Measurements from ENCODE around the gene RASSF1. TPM values are rescaled to one million over a fixed set of nuclear protein-coding genes. Genes with fewer than 3 reads are reported as not detected.

Gene RASSF1
- total RNA-seq, 2 experiments from 2014 or later: 183 to 188 TPM

DNA sequence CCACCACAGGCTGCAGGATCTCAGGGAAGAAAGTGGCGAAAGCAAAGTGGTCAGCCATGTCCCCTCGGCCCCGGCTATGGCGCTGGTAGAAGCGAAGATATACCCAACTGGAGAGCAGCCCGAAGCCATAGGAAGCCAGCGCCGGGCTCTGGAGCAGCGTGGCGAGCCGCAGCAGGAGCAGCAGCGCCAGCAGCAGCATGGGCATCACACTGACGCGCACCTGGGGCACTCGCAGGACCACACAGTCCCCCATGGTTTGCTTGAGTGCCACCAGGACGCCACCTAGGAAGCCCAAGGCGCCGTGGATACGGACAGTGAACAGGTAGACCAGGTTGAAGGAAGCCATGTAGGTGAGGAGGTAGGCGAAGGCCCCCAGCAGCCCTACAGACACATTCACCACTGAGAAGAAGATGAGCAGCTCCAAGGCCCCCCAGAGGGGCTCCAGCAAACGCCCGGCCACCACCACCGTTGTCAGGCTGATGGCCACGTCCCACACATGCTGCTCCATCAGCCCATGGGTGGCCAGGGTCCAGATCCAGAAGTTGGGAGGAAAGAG, 17.8 kb upstream of the RASSF1 start:
- DNase-seq (no peak), ATAC-seq (ENCODE audit: low read depth) (no peak)
- no peaks in the 10 kb centered on the region for H3K27me3 Mint-ChIP-seq
- peaks cover 11% of the 10 kb centered on the region for H3K36me3 Mint-ChIP-seq
- no peaks in the 10 kb centered on the region for H3K9me3 Mint-ChIP-seq
- POLR2A ChIA-PET: interaction anchor here (0.6 to 1.2 kb wide), 2 partner anchors 18 to 21 kb away, joined by 5 read pairs; partner anchors contain the start of gene RASSF1
- peak overlapping the region; percentile 96 for H3K4me3 Mint-ChIP-seq
- peak overlapping the region; percentile 88 for H3K27ac Mint-ChIP-seq
- H3K4me1 Mint-ChIP-seq: peaks cover 32% of the 10 kb centered on the region

DNA sequence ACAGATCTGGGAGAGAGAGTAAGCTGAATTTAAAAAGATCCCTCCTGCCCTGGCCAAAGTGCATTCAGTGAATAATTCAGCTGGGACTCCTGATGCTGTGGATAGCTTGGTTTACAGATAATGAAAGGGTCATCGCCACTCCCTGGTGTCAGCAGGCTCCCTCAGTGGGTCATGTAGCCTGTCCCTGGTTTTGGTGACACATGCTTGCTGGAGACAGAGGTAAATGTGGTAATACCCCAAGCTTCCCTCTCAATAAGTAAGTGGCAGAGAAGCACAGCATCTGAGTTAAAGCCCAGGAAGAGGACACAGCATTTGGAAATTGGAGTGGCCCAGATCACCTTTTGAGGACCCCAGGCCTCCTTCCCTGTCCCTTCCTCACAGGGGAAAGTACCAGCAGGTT, 16.8 kb upstream of the RASSF1 start:
- H3K36me3 Mint-ChIP-seq: peaks cover 12% of the 10 kb centered on the region

GRCh38 chr3:50356553-50356952, 15.9 kb upstream of the RASSF1 start:
- peaks cover 37% of the 10 kb centered on the region for H3K4me1 Mint-ChIP-seq
- POLR2A ChIA-PET: interaction anchor here (1.1 to 5.8 kb wide), 4 partner anchors 15 to 28 kb away, joined by 3 to 45 read pairs (median 6); partner anchors contain the start of genes RASSF1 and TUSC2
- no peak overlapping the region for H3K27ac Mint-ChIP-seq

More for the DNA sequence above, 16.8 kb upstream of the RASSF1 start:
- Mint-ChIP-seq H3K27ac (peak overlapping the region; percentile 61), H3K4me3 (peak overlapping the region; percentile 96), H3K9me3 (no peaks in the 10 kb centered on the region), H3K4me1 (peaks cover 36% of the 10 kb centered on the region), H3K27me3 (no peaks in the 10 kb centered on the region)
- DNase-seq (no peak), ATAC-seq (ENCODE audit: low read depth) (no peak)
- POLR2A ChIA-PET: interaction anchor here (0.6 to 5.8 kb wide), 7 partner anchors 15 to 210 kb away, joined by 3 to 45 read pairs (median 4); partner anchors contain the start of genes C3orf18, RASSF1 and TUSC2

GRCh38 chr3:50355829-50356552, 15.4 kb upstream of the RASSF1 start:
- POLR2A ChIA-PET: interaction anchor here (1.1 to 5.8 kb wide), 3 partner anchors 15 to 28 kb away, joined by 3 to 45 read pairs (median 9); partner anchors contain the start of genes RASSF1 and TUSC2
- Mint-ChIP-seq H3K27ac (no peak overlapping the region), H3K27me3 (no peaks in the 10 kb centered on the region), H3K36me3 (peaks cover 12% of the 10 kb centered on the region), H3K4me3 (peak overlapping the region; percentile 96), H3K9me3 (no peaks in the 10 kb centered on the region), H3K4me1 (peaks cover 42% of the 10 kb centered on the region)
- ATAC-seq (ENCODE audit: low read depth): no peak
- DNase-seq: no peak

More at GRCh38 chr3:50356553-50356952, 15.9 kb upstream of the RASSF1 start:
- DNase-seq: no peak
- no peaks in the 10 kb centered on the region for H3K27me3 Mint-ChIP-seq
- H3K9me3 Mint-ChIP-seq: no peaks in the 10 kb centered on the region
- H3K4me3 Mint-ChIP-seq: peak overlapping the region; percentile 96
- no peak for ATAC-seq (ENCODE audit: low read depth)
- H3K36me3 Mint-ChIP-seq: peaks cover 12% of the 10 kb centered on the region

- ATAC-seq (ENCODE audit: low read depth) (no peak), DNase-seq (no peak)
- POLR2A ChIA-PET: interaction anchor here (1.5 to 7.0 kb wide), 3 partner anchors 11 to 18 kb away, joined by 7 to 82 read pairs (median 45); partner anchors contain the start of gene RASSF1
- Mint-ChIP-seq H3K36me3 (peaks cover 12% of the 10 kb centered on the region), H3K4me3 (no peak overlapping the region), H3K4me1 (peaks cover 47% of the 10 kb centered on the region), H3K9me3 (no peaks in the 10 kb centered on the region), H3K27me3 (no peaks in the 10 kb centered on the region), H3K27ac (no peak overlapping the region)
Measured at GRCh38 chr3:50354850-50355249, 14.2 kb upstream of the RASSF1 start.

DNA sequence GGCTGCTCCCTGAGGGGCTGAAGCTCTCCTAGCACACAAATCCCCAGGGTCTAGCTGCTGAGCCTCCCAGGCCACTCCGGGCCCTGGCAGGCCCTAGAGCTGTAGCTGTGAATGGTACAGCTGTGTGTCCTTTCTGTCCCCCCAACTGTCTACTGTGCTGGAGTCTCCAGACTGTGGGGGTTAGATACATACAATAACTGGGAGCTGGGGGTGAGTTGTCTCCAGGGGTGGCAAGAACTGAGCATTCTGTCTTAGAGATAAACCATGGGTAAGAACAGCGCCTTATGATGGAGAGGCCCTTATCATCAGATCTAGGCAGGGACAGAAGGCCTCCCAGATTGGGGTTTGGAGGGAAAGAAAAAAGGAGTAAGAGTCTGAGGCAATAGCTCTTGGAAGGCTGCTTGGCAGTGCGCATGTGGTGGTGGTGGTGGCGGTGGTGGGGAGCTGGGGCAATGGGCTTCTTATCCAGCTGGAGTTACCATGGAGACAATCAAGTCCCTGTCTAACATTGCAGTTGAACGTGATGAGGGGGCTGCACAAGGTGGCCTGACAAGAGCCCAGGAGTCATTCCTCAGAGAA, 13.6 kb upstream of the RASSF1 start:
- DNase-seq (no peak), ATAC-seq (ENCODE audit: low read depth) (no peak)
- Mint-ChIP-seq H3K4me1 (peaks cover 47% of the 10 kb centered on the region), H3K27me3 (no peaks in the 10 kb centered on the region), H3K36me3 (peaks cover 12% of the 10 kb centered on the region), H3K27ac (peak overlapping the region; percentile 18), H3K9me3 (no peaks in the 10 kb centered on the region), H3K4me3 (no peak overlapping the region)
- POLR2A ChIA-PET: interaction anchor here (1.1 to 7.0 kb wide), 4 partner anchors 10 to 17 kb away, joined by 3 to 82 read pairs (median 26); partner anchors contain the start of gene RASSF1

DNA sequence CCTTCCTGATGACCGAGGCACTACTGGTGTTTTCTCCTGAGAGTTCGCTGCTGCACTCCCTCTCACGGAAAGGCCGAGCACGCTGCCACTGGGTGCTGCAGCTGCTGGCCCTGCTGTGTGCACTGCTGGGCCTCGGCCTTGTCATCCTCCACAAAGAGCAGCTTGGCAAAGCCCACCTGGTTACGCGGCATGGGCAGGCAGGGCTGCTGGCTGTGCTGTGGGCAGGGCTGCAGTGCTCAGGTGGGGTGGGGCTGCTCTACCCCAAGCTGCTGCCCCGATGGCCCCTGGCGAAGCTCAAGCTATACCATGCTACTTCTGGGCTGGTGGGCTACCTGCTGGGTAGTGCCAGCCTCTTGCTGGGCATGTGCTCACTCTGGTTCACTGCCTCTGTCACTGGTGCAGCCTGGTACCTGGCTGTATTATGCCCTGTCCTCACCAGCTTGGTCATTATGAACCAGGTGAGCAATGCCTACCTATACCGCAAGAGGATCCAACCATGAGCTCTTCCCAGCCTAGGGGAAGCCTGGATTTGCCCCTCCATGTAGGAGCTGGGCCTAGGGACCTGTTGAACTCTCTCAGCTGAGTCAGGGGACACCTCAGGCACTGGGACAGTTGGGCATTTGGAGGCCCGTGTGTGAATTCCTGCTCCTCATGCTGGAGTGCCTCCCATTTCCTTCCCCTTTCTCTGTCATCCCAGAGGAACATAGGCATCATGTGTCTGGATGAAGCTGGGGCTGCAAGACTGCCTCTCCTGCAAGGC, 12.8 kb upstream of the RASSF1 start:
- peaks cover 15% of the 10 kb centered on the region for H3K36me3 Mint-ChIP-seq
- H3K27me3 Mint-ChIP-seq: no peaks in the 10 kb centered on the region
- POLR2A ChIA-PET: interaction anchor here (0.6 to 7.0 kb wide), 7 partner anchors 9 to 248 kb away, joined by 3 to 82 read pairs (median 7); partner anchors contain the start of gene RASSF1

DNA sequence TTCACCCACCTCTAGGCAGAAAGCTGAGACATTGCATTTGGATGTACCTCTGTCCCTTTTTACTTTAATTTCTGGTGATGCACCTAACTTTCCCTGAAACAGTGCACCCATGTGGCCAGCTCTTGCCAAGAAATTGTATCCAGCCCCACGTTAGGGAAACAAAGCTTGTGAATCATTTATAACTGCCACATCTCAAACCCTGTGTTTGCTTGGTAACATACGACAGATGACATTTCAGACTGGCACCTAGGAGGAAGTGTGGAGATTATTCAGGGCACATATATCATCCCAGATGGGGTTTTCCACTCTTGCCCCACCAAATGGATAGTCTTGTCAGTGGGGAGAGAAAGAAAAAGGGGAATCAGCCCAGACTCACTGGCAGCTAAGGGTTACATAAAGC, 12.1 kb upstream of the RASSF1 start:
- H3K36me3 Mint-ChIP-seq: peaks cover 16% of the 10 kb centered on the region

More for the DNA sequence above, 12.8 kb upstream of the RASSF1 start:
- Mint-ChIP-seq H3K9me3 (no peaks in the 10 kb centered on the region), H3K4me1 (peaks cover 50% of the 10 kb centered on the region), H3K27ac (no peak overlapping the region), H3K4me3 (no peak overlapping the region)
- DNase-seq: no peak
- ATAC-seq (ENCODE audit: low read depth): no peak

GRCh38 chr3:50351323-50351697, 10.7 kb upstream of the RASSF1 start:
- H3K27ac Mint-ChIP-seq: peak overlapping the region; percentile 93
- H3K4me1 Mint-ChIP-seq: peaks cover 41% of the 10 kb centered on the region
- peaks cover 14% of the 10 kb centered on the region for H3K36me3 Mint-ChIP-seq
- DNase-seq: no peak
- POLR2A ChIA-PET: interaction anchor here (1.2 to 7.0 kb wide), 13 partner anchors 8 to 260 kb away, joined by 3 to 110 read pairs (median 12); partner anchors contain the start of genes C3orf18, CISH, HEMK1 and HYAL3
- ATAC-seq (ENCODE audit: low read depth): no peak
- H3K9me3 Mint-ChIP-seq: no peaks in the 10 kb centered on the region
- H3K27me3 Mint-ChIP-seq: no peaks in the 10 kb centered on the region
- H3K4me3 Mint-ChIP-seq: peak overlapping the region; percentile 90

More for the DNA sequence above, 12.1 kb upstream of the RASSF1 start:
- DNase-seq (no peak), ATAC-seq (ENCODE audit: low read depth) (no peak)
- Mint-ChIP-seq H3K4me1 (peaks cover 47% of the 10 kb centered on the region), H3K27me3 (no peaks in the 10 kb centered on the region), H3K9me3 (no peaks in the 10 kb centered on the region), H3K27ac (no peak overlapping the region), H3K4me3 (no peak overlapping the region)
- POLR2A ChIA-PET: interaction anchor here (0.6 to 7.0 kb wide), 7 partner anchors 11 to 258 kb away, joined by 3 to 82 read pairs (median 8); partner anchors contain the start of genes C3orf18, CISH and RASSF1

DNA sequence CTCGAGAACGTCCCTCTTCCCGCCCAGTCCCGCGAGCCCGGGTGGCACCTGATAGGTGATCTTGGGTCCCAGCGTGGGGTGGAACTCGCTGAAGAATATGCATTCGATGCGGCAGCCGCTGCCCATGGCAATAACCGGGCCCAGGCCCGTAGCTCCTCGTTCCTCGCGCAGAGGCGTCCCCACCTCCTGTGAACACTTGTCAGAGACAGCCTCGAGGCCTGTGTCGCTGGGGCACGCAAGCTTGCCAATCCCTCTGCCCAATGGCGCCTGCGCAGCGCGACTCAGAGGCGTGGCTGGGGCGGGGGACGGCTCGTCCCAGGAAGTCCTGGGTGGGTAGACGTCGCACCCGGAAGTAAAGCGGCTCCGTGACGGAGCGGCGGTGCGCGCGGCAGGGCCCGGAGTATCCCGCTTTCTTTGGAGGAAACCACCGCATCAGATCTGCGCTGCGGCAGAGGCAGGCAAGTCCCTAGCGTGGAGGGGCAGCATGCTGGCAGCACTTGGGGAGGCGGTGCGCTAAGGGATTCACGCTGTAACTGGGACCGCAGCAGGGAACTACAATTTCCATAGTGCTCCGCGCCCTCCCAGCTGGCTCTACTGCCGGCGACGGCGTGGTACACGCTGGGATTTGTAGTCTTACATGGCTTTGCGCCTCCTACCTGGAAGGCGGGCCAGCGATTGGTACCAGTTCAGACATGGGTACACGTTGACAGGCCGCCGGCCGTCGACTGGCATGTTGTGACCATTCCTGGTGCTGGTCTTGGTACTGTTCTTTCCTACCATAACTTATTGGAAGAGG, 10.1 kb upstream of the RASSF1 start, which contains the start of the genes CYB561D2 and NPRL2:
Gene CYB561D2, plus strand, starts transcription at position 336 of the 796 bp plus-strand sequence. CDS start 572 bp downstream, outside the sequence.
Gene NPRL2, minus strand, starts transcription at position 249 of the 796 bp plus-strand sequence. Its CDS starts 123 bp downstream, at position 126.
- POLR2A ChIA-PET: interaction anchor here (0.6 to 7.0 kb wide), 19 partner anchors 9 to 260 kb away, joined by 3 to 110 read pairs (median 8); partner anchors contain the start of genes C3orf18, CISH, HEMK1 and HYAL3
- DNase-seq (peak; percentile 99), ATAC-seq (ENCODE audit: low read depth) (peak; percentile 90)
- peaks cover 46% of the 10 kb centered on the region for H3K4me1 Mint-ChIP-seq
- H3K36me3 Mint-ChIP-seq: peaks cover 14% of the 10 kb centered on the region
- H3K27me3 Mint-ChIP-seq: no peaks in the 10 kb centered on the region
- H3K27ac Mint-ChIP-seq: peak within 1 kb of the TSS; percentile 93
- peak within 1 kb of the TSS; percentile 90 for H3K4me3 Mint-ChIP-seq
- H3K9me3 Mint-ChIP-seq: no peaks in the 10 kb centered on the region

- no peak for DNase-seq
- no peak for ATAC-seq (ENCODE audit: low read depth)
- peaks cover 14% of the 10 kb centered on the region for H3K36me3 Mint-ChIP-seq
- H3K27me3 Mint-ChIP-seq: no peaks in the 10 kb centered on the region
- peaks cover 48% of the 10 kb centered on the region for H3K4me1 Mint-ChIP-seq
- POLR2A ChIA-PET: interaction anchor here (0.6 to 7.0 kb wide), 19 partner anchors 9 to 261 kb away, joined by 3 to 110 read pairs (median 8); partner anchors contain the start of genes C3orf18, CISH, HEMK1 and HYAL3
- H3K27ac Mint-ChIP-seq: peak overlapping the region; percentile 93
- H3K9me3 Mint-ChIP-seq: no peaks in the 10 kb centered on the region
- peak overlapping the region; percentile 90 for H3K4me3 Mint-ChIP-seq
Measured at GRCh38 chr3:50350213-50350526, 9.5 kb upstream of the RASSF1 start.

Data from activated naive CD8-positive, alpha-beta T cell treated with anti-CD3 and anti-CD28 coated beads, Interleukin-2, amount 10 ng/mL, durations not matched to agents 7 days and 5 days (primary cell).